Skin of body (tissue), 2 donors: ENCODE data around the gene CDC42BPB. TPM values are rescaled to one million over a fixed set of nuclear protein-coding genes. Genes with fewer than 3 reads are reported as not detected.

Source experiments
- DNase-seq: peaks from one replicate; lab custom pipeline; 2025; lab: John Stamatoyannopoulos, UW
- total RNA-seq: library from RNA; depleted of rRNA; stranded (reverse); fragments of >200 nt; gene quantifications from one replicate; pipeline ENCODE4 v1.2.3, GENCODE V29; 2014

Gene CDC42BPB, protein sequence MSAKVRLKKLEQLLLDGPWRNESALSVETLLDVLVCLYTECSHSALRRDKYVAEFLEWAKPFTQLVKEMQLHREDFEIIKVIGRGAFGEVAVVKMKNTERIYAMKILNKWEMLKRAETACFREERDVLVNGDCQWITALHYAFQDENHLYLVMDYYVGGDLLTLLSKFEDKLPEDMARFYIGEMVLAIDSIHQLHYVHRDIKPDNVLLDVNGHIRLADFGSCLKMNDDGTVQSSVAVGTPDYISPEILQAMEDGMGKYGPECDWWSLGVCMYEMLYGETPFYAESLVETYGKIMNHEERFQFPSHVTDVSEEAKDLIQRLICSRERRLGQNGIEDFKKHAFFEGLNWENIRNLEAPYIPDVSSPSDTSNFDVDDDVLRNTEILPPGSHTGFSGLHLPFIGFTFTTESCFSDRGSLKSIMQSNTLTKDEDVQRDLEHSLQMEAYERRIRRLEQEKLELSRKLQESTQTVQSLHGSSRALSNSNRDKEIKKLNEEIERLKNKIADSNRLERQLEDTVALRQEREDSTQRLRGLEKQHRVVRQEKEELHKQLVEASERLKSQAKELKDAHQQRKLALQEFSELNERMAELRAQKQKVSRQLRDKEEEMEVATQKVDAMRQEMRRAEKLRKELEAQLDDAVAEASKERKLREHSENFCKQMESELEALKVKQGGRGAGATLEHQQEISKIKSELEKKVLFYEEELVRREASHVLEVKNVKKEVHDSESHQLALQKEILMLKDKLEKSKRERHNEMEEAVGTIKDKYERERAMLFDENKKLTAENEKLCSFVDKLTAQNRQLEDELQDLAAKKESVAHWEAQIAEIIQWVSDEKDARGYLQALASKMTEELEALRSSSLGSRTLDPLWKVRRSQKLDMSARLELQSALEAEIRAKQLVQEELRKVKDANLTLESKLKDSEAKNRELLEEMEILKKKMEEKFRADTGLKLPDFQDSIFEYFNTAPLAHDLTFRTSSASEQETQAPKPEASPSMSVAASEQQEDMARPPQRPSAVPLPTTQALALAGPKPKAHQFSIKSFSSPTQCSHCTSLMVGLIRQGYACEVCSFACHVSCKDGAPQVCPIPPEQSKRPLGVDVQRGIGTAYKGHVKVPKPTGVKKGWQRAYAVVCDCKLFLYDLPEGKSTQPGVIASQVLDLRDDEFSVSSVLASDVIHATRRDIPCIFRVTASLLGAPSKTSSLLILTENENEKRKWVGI (N-terminal part only)
- total RNA-seq: 61.6 TPM

DNA sequence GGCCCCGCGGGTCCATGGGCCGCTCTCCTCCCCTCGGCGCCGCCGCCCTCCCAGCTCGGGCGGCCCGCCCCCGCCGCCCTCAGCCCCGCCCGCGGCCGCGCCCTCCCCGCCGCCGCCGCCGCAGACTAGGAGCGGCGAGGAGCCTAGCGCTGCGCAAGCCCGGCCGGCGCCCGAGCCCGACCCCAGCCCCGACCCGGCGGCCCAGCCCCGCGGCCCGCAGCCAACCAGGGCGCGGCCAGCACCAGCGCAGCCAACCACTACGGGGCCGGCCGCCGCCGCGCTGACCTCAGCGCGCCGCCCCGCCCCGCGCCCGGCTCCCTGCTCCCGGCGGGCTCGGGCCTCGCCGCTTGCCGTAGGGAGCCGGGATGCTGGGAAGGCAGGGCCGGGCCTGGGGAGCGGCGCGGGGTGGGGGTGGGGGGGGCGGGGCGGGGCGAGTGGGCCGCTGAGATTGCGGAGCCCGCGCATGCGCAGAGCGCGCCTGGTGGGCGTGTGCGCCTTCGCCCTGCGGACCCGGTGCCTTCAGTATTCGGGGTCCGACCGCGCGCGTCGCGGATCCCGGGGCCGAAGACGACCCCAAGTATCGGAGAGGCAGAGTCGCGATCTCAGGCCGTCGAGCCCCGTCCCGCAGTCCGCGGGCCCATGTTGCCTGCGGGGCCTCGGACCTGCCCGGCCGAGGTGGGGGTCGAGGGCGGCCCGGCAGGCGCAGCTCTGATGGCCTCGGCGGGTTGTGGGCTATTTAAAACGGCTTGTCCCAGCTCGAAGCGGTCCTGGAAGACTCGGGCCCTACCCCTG lies at the start of gene CDC42BPB:
TSS of gene CDC42BPB (minus strand) at position 178 of the 792 bp plus-strand sequence. CDS start 376 bp downstream, outside the sequence.
- DNase-seq: peak; percentile 87

DNA sequence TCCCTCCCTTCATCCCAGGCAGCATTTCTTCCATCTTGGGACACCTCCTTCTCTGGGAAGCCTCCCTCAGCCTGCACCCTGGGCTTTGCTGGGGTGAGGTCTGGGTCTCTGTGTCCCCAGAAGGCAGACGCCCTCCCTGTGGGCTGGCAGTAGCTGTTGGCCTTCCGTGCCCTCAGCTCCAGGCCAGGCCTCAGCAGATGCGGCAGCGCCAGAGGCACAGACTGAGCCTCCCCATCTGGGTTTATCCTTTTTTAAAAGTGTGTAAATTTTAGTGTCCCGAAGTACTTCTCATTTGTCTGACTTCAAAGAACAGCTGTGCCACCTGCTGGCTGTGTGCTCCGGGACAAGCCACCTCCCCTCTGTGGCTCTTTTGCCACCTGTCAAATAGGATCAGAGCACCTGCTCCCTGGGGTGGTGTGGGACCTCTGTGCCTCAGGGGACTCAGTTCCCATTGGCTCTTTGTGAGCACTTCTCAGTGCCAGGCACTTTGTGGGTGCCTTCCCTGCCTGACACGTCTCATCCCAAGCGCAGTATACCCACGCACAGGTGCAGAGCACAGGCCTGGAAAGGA lies 48.3 kb upstream of the CDC42BPB start:
- DNase-seq: no peak

DNA sequence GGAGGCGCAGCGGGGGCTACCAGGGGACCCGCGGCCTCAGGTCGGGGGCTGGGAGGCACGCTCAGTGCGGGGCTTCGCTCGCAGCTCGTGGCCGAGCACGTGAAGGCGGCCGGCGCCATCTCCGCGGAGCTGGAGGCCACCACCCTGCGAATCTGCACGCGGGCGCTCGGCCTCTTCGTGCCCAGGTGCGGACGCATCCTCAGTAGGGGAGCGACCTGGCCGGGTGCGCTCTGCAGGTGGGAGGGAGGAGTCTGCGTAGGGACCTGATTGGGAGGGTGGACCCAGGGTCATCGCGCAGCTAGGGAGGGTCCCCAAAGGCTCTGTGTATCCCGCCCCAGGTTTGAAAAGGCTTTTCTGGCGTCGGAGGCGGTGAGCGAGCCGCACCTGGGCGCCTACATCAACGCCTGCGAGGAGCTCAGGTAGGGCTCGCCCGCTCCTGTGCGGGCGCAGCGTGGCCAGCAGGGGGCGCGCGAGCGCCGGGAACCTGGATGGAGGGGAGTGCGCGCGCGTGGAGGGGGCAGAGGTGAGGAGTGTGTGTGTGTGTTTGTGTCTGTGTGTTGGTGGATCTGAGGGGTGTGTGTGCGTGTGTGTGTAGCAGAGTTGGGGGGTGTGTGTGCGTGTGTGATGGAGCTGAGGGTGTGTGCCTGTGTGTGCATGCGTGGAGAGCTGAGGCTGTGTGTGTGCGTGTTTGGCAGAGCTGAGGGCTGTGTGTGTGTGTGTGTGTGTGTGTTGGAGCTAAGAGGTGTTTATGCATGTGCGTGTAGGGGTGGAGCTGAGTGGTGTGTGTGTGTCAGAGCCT lies 47.5 kb upstream of the CDC42BPB start:
- no peak for DNase-seq

DNA sequence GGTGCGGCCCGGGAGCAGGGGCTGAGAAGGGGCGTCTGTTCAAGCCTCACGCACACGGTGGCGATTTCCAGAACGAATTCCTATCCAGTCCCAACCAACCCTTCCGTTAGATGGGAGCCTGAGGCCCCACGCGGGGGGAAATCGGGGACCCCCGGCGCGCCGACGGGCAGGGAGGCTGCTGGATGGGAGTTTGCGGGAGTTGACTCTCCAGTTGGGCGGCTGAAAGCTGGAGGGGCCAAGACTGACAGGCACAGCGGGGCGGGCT lies 47.0 kb upstream of the CDC42BPB start:
- no peak for DNase-seq

DNA sequence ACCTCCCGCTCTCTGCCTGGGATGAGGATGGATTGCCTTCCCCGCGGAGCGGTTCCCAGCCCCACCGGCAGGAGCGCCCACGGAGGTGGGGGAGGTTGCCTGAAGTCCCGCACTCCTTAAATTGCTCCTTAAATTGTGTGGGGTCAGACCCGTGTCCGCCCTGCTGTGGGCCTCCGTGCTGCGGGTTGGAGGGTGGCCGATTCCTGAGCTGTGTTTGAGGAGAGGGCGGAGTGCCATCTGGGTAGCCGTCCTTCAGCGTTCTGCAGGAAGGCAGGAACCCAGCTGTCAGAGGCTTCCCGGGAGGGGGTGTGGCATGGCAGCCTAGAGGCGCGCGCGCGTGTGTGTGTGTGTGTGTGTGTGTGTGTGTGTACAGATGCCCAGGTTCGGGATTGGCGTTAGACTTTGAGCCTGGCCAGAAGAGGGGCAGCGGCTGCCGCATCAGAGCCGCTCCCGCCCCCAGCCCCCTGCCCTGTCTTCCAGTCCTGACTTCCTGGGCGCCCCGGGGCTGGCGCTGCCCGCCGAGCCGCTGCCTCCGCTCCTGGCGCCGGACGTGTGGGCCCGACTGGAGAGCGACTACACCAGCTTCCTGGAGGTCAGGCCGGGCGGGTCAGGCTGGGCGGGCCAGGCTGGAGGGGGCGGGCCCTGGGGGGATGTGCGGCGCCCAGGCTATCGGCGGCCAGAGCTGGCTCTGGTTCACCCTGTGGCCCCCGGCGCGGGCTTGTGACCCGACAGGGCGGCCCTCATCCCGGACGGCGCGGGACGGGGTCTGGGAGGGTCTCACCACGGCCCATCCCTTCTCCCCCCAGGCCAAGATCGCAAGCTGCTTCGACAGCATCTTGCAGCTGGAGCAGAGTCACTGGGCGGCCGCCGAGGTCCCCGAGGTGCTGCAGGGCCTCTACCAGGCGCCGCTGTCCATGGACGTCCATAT lies 46.4 kb upstream of the CDC42BPB start:
- DNase-seq: peak; percentile 40

DNA sequence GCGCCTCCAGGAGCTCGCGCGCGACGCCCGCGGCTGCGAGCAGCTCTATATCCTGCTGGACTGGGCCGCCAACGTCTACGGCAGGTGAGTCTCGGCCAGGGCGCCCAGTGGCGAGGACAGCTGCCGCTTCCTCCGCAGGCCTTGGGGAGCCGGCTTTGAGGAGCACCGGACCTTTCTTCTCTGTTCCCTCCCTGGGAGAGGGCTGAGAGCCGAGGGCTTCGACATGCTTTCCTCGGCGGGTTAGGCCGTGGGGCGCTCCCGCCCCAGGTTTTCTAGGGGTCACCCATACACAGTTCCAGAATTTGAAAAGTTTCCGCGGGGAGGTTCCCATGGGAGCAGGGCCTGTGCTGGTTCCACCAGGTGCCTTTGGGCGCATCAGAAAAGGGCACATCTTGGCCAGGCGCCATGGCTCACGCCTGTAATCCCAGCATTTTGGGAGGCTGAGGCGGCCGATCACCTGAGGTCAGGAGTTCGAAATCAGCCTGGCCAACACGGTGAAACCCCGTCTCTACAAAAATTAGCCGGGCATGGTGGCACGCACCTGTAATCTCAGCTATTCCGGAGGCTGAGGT lies 45.4 kb upstream of the CDC42BPB start:
- DNase-seq: no peak

DNA sequence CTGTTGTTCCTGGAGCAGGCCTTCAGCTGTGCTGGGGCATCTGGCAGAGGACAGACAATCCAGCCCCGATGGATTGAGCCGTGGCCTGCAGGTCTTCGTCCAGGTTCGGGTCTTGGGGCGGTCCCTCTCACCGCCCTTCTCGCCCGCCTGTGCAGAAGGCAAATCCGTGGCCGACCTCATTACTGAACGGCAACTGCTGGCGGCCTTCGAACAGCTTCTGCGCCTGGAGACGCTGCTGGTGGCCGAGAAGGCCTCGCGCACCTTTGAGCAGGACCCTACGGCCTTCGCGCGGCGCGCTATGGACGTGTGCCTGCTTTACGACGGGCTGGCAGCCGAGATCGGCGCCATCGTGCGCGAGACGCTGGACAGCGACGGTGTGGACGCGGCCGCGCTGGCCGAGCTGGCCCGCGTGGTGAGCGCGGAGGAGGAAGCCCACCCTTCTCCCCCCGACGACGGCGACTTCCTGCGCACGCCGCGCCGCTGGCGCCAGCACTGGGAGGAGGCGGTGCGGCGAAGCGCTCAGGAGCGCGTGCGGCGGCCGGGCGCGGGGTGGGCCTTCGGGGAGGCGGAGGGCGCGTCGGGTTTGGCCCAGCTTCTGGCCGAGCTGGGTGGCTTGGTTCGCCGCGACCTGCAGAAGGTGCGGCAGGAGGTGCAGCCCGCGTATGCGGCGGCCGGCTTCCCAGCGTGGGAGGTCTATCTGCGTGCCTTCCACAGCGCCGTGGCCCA lies 44.8 kb upstream of the CDC42BPB start:
- no peak for DNase-seq

DNA sequence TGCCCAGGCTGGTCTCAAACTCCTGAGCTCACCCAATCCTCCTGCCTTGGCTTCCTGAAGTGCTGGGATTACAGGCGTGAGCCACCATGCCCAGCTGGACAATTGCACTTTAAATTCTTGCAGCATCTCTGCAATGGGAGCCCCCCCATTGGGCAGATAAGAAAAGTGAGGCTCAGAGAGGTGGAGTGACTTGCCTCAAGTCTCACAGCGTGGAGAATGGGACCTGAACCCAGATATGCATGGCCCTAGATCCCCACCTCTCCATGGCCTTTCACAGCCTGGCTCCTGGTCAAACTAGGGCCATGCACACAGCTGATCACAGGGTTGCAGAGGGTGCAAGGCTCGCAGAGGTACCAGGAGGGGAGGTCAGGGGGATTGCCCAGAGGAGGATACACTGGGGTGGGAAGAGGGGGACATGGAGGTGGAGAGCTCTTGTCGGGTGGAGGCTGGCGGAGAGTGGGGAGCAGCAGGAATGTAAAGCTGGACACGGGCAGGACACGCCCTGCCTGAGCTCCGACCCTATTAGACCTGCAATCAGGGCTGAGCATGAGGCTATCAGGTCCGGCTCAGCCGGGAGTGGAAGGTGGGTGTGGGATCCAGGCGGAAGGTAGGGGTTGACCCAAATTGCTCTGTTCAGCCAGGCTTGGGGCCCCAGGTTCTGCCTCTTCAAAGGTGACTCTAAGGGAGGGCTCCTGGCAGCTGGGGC lies 44.1 kb upstream of the CDC42BPB start:
- DNase-seq: no peak

DNA sequence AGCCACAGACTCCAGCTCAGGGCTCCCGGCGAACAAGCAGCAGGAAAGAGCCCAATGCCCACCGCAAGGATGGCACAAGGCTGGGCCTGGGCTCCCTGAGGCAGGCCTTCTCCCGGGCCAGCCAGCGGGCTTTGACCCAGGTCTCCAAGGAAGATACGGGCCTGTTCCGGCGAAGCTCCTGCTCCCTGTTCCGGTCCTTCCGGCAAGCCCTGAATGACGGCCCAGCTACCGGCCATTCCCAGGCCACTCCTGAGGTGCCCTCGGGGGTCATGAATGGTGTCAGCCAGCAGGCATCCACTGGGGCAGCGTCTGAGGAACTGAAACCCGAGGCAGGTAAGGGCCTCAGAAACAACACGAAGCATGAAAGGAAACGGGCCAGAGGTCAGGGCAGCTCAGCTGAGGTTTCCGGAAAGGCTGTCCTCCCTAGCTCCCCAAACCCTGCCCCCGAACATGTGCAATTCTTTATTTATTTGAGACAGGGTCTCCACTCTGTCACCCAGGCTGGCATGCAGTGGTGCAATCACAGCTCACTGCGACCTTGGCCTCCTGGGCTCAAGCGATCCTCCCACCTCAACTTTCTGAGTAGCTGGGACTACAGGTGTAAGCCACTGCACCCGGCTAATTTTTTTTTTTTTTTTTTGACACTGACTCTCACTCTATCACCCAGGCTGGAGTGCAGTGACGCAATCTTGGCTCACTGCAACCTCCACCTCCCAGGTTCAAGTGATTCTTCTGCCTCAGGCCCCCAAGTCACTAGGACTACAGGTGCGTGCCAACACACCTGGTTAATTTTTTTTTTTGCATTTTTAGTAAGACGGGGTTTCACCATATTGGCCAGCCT lies 43.2 kb upstream of the CDC42BPB start:
- no peak for DNase-seq

DNA sequence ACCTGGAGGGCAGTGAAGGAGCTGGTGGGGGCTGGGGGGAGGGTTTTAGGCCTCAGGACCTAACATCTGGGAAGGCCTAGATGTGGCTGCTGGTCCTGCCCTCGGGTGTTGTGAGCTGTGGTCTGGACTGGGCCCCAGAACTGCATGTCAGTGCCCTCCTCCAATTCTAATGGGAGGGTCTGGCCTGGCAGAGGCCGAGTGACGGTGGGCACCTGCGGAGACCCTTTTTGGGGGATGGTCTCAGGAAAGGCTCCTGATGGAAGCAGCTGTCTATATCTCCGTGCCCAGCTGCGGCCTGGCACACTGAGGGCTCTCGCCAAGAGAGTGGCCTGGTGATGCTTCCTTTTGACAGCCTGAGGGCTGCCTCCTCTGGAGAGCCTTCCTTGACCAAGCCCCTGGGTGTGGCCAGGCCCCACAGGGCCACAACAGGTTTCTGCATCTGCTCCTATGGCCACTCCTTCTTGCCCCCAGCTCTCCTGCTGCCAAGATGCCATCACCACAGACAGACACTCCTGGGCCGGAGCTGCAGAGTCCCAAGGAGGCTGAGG lies 42.5 kb upstream of the CDC42BPB start:
- no peak for DNase-seq

DNA sequence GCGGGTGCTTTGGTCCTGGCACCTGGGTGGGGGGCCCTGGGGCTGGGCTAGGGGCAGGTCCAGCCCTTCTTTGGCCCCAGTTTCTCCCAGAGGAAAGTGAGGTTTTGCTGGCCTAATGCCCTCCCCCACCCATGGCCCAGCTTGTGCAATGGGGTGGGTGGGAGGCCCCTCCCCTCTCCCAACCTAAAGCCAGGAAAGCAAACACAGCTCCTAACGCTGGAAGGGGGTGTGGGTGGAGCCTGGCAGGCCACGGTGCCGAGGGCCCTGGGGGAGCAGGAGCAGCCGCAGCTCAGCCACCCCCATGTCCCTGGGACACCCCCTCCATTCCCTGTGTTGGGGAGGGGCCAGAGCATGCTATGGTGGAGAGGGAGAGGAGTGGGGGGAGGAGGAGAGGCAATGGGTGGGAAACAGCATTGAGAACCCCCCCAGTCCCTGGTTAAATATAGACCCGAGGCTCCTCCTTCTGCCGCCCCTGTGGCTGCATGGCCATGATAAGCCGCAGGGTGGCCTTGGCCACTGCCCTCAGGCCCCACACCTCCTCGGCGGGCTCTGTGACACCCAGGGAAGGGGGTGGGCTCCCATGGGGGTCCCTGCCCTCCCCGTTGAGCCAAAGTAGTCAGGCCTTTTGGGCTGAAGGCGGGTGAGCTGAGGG lies 41.9 kb upstream of the CDC42BPB start:
- DNase-seq: no peak

DNA sequence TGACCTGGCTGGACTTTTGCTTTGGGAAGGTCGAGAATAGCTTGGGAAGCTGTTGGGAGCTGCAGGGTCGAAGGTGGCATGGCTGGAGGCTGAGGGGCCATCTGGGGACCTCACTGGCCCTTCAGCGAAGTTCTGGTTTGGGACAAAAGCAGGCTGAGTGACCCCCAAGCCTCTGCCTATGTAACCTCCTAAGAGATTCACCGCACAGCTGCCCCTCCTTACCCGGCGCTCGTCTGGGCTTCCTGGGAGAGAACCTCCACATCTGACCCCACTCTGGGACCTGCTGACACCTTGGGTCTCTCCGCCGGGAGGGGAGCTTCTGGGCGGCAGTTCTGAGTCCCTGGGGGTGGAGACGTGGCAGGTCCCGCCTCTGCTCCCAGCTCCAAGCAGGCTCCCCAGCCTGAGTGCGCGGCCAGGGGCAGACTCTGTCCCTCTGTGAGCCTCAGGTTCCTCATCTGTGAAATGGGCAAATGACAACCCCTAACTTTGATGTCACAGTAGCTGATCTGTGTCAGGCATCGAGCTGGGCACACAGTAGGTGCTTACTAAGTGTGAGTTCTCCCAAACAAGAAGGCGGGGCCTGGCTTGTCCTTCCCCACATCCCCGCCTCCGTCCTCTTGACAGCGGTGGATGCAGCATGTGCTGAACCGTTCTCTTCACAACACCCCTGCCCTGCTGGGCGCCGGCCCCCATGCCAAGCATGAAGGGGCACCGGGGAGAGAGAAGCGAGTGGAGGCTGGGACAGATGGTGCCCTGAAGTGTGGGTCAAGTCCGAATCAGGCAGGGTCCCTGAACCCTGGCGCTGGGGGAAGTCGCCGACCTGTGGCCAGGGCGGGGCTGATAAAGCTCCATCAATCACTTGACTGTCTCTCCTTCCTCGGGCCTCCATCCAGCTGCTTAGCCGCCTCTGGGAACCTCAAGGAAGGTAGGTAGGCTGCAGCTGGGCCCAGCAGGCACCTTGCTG lies 40.9 kb upstream of the CDC42BPB start:
- DNase-seq: no peak

DNA sequence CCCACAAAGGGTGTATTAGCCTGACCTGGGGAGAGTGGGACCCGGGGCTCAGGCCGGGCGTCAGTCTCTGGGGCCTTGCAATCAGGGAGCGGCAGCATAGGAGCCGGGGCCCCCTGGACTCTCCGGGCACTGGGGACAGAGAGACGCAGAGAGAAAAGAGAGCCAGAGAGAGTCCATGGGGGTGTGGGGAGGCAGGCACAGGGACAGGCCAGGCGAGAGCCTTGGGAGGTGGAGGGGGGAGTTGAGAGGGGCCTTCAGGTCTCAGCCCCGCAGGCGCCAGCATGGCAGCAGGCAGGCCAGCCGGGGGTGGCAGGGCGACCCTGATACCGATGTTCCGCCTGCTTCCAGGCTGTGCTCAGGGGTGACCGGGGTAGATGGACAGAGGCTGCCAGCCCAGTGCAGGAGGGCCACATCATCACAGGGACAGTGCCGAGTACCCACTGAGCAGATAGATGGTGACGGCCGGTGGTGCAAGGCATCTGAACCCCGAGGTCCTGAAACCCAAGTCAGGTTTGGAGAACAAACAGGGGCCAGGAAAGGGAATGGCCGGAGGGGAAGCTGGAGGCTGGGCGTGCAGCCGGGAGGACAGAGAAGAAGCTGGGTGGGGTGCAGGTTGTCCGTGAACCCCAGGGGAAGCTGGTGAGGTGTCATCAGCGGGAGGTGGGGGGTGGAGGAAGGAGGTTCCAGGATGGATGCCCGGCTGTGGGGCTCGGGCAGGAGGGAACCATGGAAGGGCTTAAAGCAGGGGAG lies 40.1 kb upstream of the CDC42BPB start:
- DNase-seq: no peak

DNA sequence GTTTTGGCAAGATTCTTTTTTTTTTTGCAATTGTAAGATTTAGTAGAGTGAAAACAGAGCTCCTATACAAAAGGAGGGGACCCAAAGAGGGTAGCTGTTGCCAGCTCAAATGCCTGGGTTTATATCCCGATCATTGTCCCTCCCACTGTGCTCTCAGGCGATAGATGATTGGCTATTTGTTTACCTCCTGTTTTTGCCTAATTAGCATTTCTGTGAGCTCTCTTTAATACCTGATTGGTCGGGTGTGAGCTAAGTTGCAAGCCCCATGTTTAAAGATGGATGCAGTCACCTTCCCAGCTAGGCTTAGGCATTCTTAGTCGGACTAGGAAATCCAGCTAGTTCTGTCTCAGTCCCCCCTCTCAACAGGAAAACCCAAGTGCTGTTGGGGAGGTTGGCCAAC lies 39.0 kb upstream of the CDC42BPB start:
- DNase-seq: no peak
